H9 (cell line): ENCODE results near the gene CEP126. TPM values are rescaled to one million over a fixed set of nuclear protein-coding genes. Genes with fewer than 3 reads are reported as not detected.

Source experiments
- DNase-seq: peaks from one replicate; pipeline ENCODE4 v3.0.0-alpha.2; 2017
- H2AFZ ChIP-seq: one replicate; pipeline ENCODE4 v1.6.1; 2013; ENCODE audit warnings: mild to moderate bottlenecking, low read length, control low read depth, moderate library complexity
- H2AK5ac ChIP-seq: 2 replicates; pipeline ENCODE4 v1.6.1; 2013; ENCODE audit warnings: low read length, control low read depth, mixed read lengths; ENCODE audit not compliant: insufficient read length
- H2BK120ac ChIP-seq: one replicate; pipeline ENCODE4 v1.6.1; 2013; ENCODE audit warnings: low read depth, mild to moderate bottlenecking, low read length, control low read depth, inconsistent platforms; ENCODE audit not compliant: poor library complexity, severe bottlenecking
- H2BK12ac ChIP-seq: 2 replicates; pipeline ENCODE4 v1.6.1; 2013; ENCODE audit warnings: low read length, control low read depth, mixed read lengths, low read depth; ENCODE audit not compliant: insufficient read length
- H2BK15ac ChIP-seq: 2 replicates; pipeline ENCODE4 v1.6.1; 2013; ENCODE audit warnings: low read depth, low read length, control low read depth
- H2BK20ac ChIP-seq: one replicate; pipeline ENCODE4 v1.6.1; 2013; ENCODE audit warnings: low read depth, mild to moderate bottlenecking, low read length, control low read depth, inconsistent platforms; ENCODE audit not compliant: poor library complexity, severe bottlenecking
- H2BK5ac ChIP-seq: 2 replicates; pipeline ENCODE4 v1.6.1; 2013; ENCODE audit warnings: low read length, control low read depth, mixed read lengths; ENCODE audit not compliant: insufficient read length
- H3K14ac ChIP-seq: 2 replicates; pipeline ENCODE4 v1.6.1; 2013; ENCODE audit warnings: low read length, control low read depth; ENCODE audit not compliant: insufficient read depth
- H3K18ac ChIP-seq: 2 replicates; pipeline ENCODE4 v1.6.1; 2013; ENCODE audit warnings: low read depth, mild to moderate bottlenecking, mixed read lengths, low read length, control low read depth; ENCODE audit not compliant: insufficient read length
- H3K23ac ChIP-seq: 2 replicates; pipeline ENCODE4 v1.6.1; 2013; ENCODE audit warnings: low read length, control low read depth, mixed read lengths, low read depth; ENCODE audit not compliant: insufficient read length
- H3K23me2 ChIP-seq: 2 replicates; pipeline ENCODE4 v1.6.1; 2013; ENCODE audit warnings: low read depth, mild to moderate bottlenecking, mixed read lengths, low read length, control low read depth; ENCODE audit not compliant: insufficient read length, poor library complexity, severe bottlenecking
- H3K27ac ChIP-seq: 2 replicates; pipeline ENCODE4 v1.5.1; 2013; ENCODE audit warnings: low read length, control low read depth, mixed read lengths, low read depth; ENCODE audit not compliant: insufficient read length
- H3K27me3 ChIP-seq: 2 replicates; pipeline ENCODE4 v1.6.1; 2013; ENCODE audit warnings: low read length, control low read depth, inconsistent platforms; ENCODE audit not compliant: insufficient read depth
- H3K4ac ChIP-seq: 2 replicates; pipeline ENCODE4 v1.6.1; 2013; ENCODE audit warnings: low read depth, mild to moderate bottlenecking, control low read depth, inconsistent platforms, low read length, moderate library complexity
- H3K4me1 ChIP-seq: 2 replicates; pipeline ENCODE4 v1.6.1; 2013; ENCODE audit warnings: low read length, control low read depth, inconsistent platforms; ENCODE audit not compliant: insufficient read depth
- H3K4me2 ChIP-seq: 2 replicates; pipeline ENCODE4 v1.6.1; 2013; ENCODE audit warnings: low read length, control low read depth, mixed read lengths; ENCODE audit not compliant: insufficient read length, insufficient read depth
- H3K56ac ChIP-seq: 2 replicates; pipeline ENCODE4 v1.6.1; 2013; ENCODE audit warnings: low read depth, mild to moderate bottlenecking, mixed read lengths, low read length, control low read depth; ENCODE audit not compliant: insufficient read length
- H3K79me1 ChIP-seq: 2 replicates; pipeline ENCODE4 v1.6.1; 2013; ENCODE audit warnings: low read depth, mild to moderate bottlenecking, moderate library complexity, low read length, control low read depth, inconsistent platforms; ENCODE audit not compliant: insufficient read depth, poor library complexity, severe bottlenecking
- H3K79me2 ChIP-seq: 2 replicates; pipeline ENCODE4 v1.6.1; 2013; ENCODE audit warnings: low read length, control low read depth, inconsistent platforms; ENCODE audit not compliant: insufficient read depth
- H3K9ac ChIP-seq: 2 replicates; pipeline ENCODE4 v1.6.1; 2013; ENCODE audit warnings: low read length, control low read depth, mixed read lengths; ENCODE audit not compliant: insufficient read length; ENCODE audit errors: extremely low read depth
- H3K9me3 ChIP-seq: one replicate; pipeline ENCODE4 v1.6.1; 2013; ENCODE audit warnings: low read depth, low read length, inconsistent platforms; ENCODE audit not compliant: control insufficient read depth
- H3T11ph ChIP-seq: one replicate; pipeline ENCODE4 v1.6.1; 2013; ENCODE audit warnings: mild to moderate bottlenecking, low read length, control low read depth, inconsistent platforms
- H4K20me1 ChIP-seq: one replicate; pipeline ENCODE4 v1.6.1; 2013; ENCODE audit not compliant: control insufficient read depth, insufficient read length, insufficient read depth
- H4K5ac ChIP-seq: 2 replicates; pipeline ENCODE4 v1.6.1; 2013; ENCODE audit warnings: low read depth, mild to moderate bottlenecking, mixed read lengths, low read length, control low read depth; ENCODE audit not compliant: insufficient read length
- H4K8ac ChIP-seq: replicated peaks from 2 replicates; pipeline ENCODE4 v1.6.1; 2013; ENCODE audit warnings: low read length, control low read depth, mixed read lengths, low read depth; ENCODE audit not compliant: insufficient read length
- H4K91ac ChIP-seq: 2 replicates; pipeline ENCODE4 v1.6.1; 2013; ENCODE audit warnings: low read depth, mild to moderate bottlenecking, moderate library complexity, mixed read lengths, low read length, control low read depth; ENCODE audit not compliant: insufficient read length
- H3K27ac Mint-ChIP-seq, 3 experiments: 2 replicates in 2 of 3; 3 replicates in 1 of 3; pipeline ENCODE4 v1.8.0; 2020 to 2021; ENCODE audit warnings: mixed read lengths in 3 of 3, mild to moderate bottlenecking in 1 of 3, moderate library complexity in 1 of 3
- H3K27me3 Mint-ChIP-seq: 2 replicates; pipeline ENCODE4 v1.8.0; 2021; ENCODE audit warnings: low read depth, mild to moderate bottlenecking, moderate library complexity, mixed read lengths
- H3K36me3 Mint-ChIP-seq, 3 experiments: 2 replicates in 2 of 3; 3 replicates in 1 of 3; pipeline ENCODE4 v1.8.0; 2020 to 2021; ENCODE audit warnings: low read depth in 3 of 3, mixed read lengths in 3 of 3; ENCODE audit not compliant: insufficient read depth in 1 of 3
- H3K4me1 Mint-ChIP-seq, 2 experiments: 2 replicates each; pipeline ENCODE4 v1.8.0; 2020; ENCODE audit warnings: mixed read lengths in 2 of 2
- H3K4me3 Mint-ChIP-seq, 2 experiments: 2 replicates in 1 of 2; 3 replicates in 1 of 2; pipeline ENCODE4 v1.8.0; 2020 to 2021; ENCODE audit warnings: mild to moderate bottlenecking in 2 of 2, mixed read lengths in 2 of 2, moderate library complexity in 1 of 2
- H3K9me3 Mint-ChIP-seq, 2 experiments: 2 replicates in 1 of 2; 3 replicates in 1 of 2; pipeline ENCODE4 v1.8.0; 2020; ENCODE audit warnings: mild to moderate bottlenecking in 2 of 2, mixed read lengths in 2 of 2, moderate library complexity in 1 of 2
- CTCF ChIP-seq: fragments of 200-600 bp; sonication (generic); conservative IDR thresholded peaks from 3 replicates; pipeline ENCODE4 v1.8.0; 2021; ENCODE audit warnings: antibody characterized with exemption, mild to moderate bottlenecking
- WGBS: extraction: QIAGEN DNeasy Blood & Tissue Kit; methylation state at CpG from one replicate; pipeline ENCODE4 v1.1.7; 2013; ENCODE audit warnings: missing lambda C conversion rate, low lambda C conversion rate, mixed read lengths; ENCODE audit not compliant: insufficient read length; ENCODE audit errors: extremely low coverage; 5-methylcytosine and 5-hydroxymethylcytosine counted together
- total RNA-seq: library from RNA; stranded (reverse); gene quantifications from 2 replicates; pipeline ENCODE4 v1.2.1, GENCODE V29; 2021

The CEP126 gene
- total RNA-seq, 1 experiment from 2014 or later: 1.2 TPM

GRCh38 chr11:102046841-102047240 is 132.0 kb downstream of the CEP126 start:
- DNase-seq: no peak
- no peak overlapping the region for H2BK5ac ChIP-seq
- peaks cover 14% of the 10 kb centered on the region for H3K27me3 Mint-ChIP-seq
- H3K4me1 Mint-ChIP-seq: peaks cover 13 to 14% of the 10 kb centered on the region in 2 experiments
- no peak overlapping the region for H3T11ph ChIP-seq
- H4K20me1 ChIP-seq: no peaks in the 10 kb centered on the region
- no CpG with 5 or more reads among the region's 4 CpGs for WGBS
- H3K79me2 ChIP-seq: no peaks in the 10 kb centered on the region
- no peaks in the 10 kb centered on the region for H3K4me1 ChIP-seq
- no peaks in the 10 kb centered on the region for H3K9me3 Mint-ChIP-seq
- H3K27me3 ChIP-seq: no peaks in the 10 kb centered on the region
- no peak overlapping the region for H3K27ac Mint-ChIP-seq
- no peak overlapping the region for H3K23ac ChIP-seq
- peak overlapping the region; percentile 68 to 74 for H3K4me3 Mint-ChIP-seq
- no peak overlapping the region for H3K9ac ChIP-seq
- no peak overlapping the region for H2BK12ac ChIP-seq
- H3K79me1 ChIP-seq: no peaks in the 10 kb centered on the region
- no peaks in the 10 kb centered on the region for H3K9me3 ChIP-seq
- H2BK20ac ChIP-seq: no peak overlapping the region
- peak overlapping the region; percentile 94 for H2AFZ ChIP-seq
- H2BK15ac ChIP-seq: no peak overlapping the region
- no peak overlapping the region for H2AK5ac ChIP-seq
- no peak for TF ChIP-seq CTCF
- no peak overlapping the region for H3K27ac ChIP-seq
- no peak overlapping the region for H3K4ac ChIP-seq
- no peak overlapping the region for H4K91ac ChIP-seq
- H4K8ac ChIP-seq: no peak overlapping the region
- no peak overlapping the region for H3K18ac ChIP-seq
- peak overlapping the region; percentile 56 for H3K4me2 ChIP-seq
- peaks cover 9% of the 10 kb centered on the region for H3K23me2 ChIP-seq
- H2BK120ac ChIP-seq: no peak overlapping the region
- no peak overlapping the region for H3K56ac ChIP-seq
- no peak overlapping the region for H3K14ac ChIP-seq
- H4K5ac ChIP-seq: no peak overlapping the region
- no peaks in the 10 kb centered on the region for H3K36me3 Mint-ChIP-seq
